GM08714 (cell line): ENCODE results near the gene CGB1.
"Not testable (repeated sequence)": the region's sequence is repeated elsewhere in the genome, so short reads cannot be mapped to it uniquely, and the experiment has no call there.

Experiments used
- H3K4me3 ChIP-seq: fragments of 200-500 bp; sonication (Bioruptor generic); 2 replicates; pipeline ENCODE4 v1.5.1; 2014; ENCODE audit warnings: mild to moderate bottlenecking, low read length, inconsistent platforms
- ZNF274 ChIP-seq: IDR thresholded peaks from 2 replicates; pipeline ENCODE4 v1.6.1; 2012; ENCODE audit warnings: mild to moderate bottlenecking, low read depth, low read length

Gene CGB1

GRCh38 chr19:49036815-49037214 is at the start of gene CGB1:
TSS of gene CGB1 (minus strand) at chr19:49036895. CDS start at chr19:49036711, 184 bp downstream.
- H3K4me3 ChIP-seq, result not testable (repeated sequence)

GRCh38 chr19:49086296-49086695 is 49.6 kb upstream of the CGB1 start:
- H3K4me3 ChIP-seq, result peak overlapping the region; percentile 93
- TF ChIP-seq ZNF274, result no peak

- H3K4me3 ChIP-seq, result peak overlapping the region; percentile 93
- TF ChIP-seq ZNF274, result no peak
These were observed 49.2 kb upstream of the CGB1 start for GRCh38 chr19:49085868-49086232.

- no peak for TF ChIP-seq ZNF274
- H3K4me3 ChIP-seq, result peak within 1 kb of the TSS; percentile 93
These were observed 48.5 kb upstream of the CGB1 start, which contains the start of gene SNRNP70 for GRCh38 chr19:49085020-49085867. TSS of gene SNRNP70 (plus strand) at chr19:49085451. CDS start at chr19:49086415, 964 bp downstream.

GRCh38 chr19:49084206-49085019 is 47.7 kb upstream of the CGB1 start:
- TF ChIP-seq ZNF274, result no peak
- peak overlapping the region; percentile 38; the same call in 1 of the 2 replicates for H3K4me3 ChIP-seq

- H3K4me3 ChIP-seq, result no peak overlapping the region
- TF ChIP-seq ZNF274, result no peak
These were observed 44.6 kb upstream of the CGB1 start for GRCh38 chr19:49081273-49081672.

GRCh38 chr19:49080392-49080791 is 43.7 kb upstream of the CGB1 start:
- TF ChIP-seq ZNF274, result no peak
- H3K4me3 ChIP-seq, result no peak overlapping the region

- not testable (repeated sequence) for H3K4me3 ChIP-seq
These were observed 38.2 kb upstream of the CGB1 start for GRCh38 chr19:49074869-49075268.

GRCh38 chr19:49073514-49074378 is 37.1 kb upstream of the CGB1 start:
- no peak for TF ChIP-seq ZNF274
- no peak overlapping the region for H3K4me3 ChIP-seq

- no peak overlapping the region for H3K4me3 ChIP-seq
- TF ChIP-seq ZNF274, result no peak
These were observed 35.3 kb upstream of the CGB1 start for GRCh38 chr19:49071860-49072547.

GRCh38 chr19:49070416-49070815 is 33.7 kb upstream of the CGB1 start:
- no peak for TF ChIP-seq ZNF274
- H3K4me3 ChIP-seq, result no peak overlapping the region

- H3K4me3 ChIP-seq, result no peak overlapping the region
- TF ChIP-seq ZNF274, result no peak
These were observed 32.3 kb upstream of the CGB1 start for GRCh38 chr19:49069026-49069425.

GRCh38 chr19:49067554-49067953 is 30.9 kb upstream of the CGB1 start:
- no peak overlapping the region for H3K4me3 ChIP-seq
- TF ChIP-seq ZNF274, result no peak
